Rectal smooth muscle tissue (tissue), 1 donor: ENCODE data around the gene CSDE1.
A peak's percentile ranks its signal among the peaks of the same experiment; 100 is the strongest.
"Not testable (repeated sequence)": the region's sequence is repeated elsewhere in the genome, so short reads cannot be mapped to it uniquely, and the experiment has no call there.

Experiments
- H3K27ac ChIP-seq: one replicate; pipeline ENCODE4 v1.7.0; 2013; ENCODE audit warnings: low read depth, low read length, inconsistent platforms
- H3K27me3 ChIP-seq: one replicate; pipeline ENCODE4 v1.7.0; 2013; ENCODE audit warnings: low read length; ENCODE audit not compliant: control insufficient read depth, insufficient read depth
- H3K36me3 ChIP-seq: one replicate; pipeline ENCODE4 v1.7.0; 2013; ENCODE audit warnings: low read length; ENCODE audit not compliant: control insufficient read depth, insufficient read depth
- H3K4me1 ChIP-seq: one replicate; pipeline ENCODE4 v1.7.0; 2013; ENCODE audit warnings: low read length; ENCODE audit not compliant: control insufficient read depth, insufficient read depth
- H3K4me3 ChIP-seq: one replicate; pipeline ENCODE4 v1.7.0; 2013; ENCODE audit warnings: low read length
- H3K9ac ChIP-seq: one replicate; pipeline ENCODE4 v1.7.0; 2013; ENCODE audit warnings: low read length

Gene CSDE1

DNA sequence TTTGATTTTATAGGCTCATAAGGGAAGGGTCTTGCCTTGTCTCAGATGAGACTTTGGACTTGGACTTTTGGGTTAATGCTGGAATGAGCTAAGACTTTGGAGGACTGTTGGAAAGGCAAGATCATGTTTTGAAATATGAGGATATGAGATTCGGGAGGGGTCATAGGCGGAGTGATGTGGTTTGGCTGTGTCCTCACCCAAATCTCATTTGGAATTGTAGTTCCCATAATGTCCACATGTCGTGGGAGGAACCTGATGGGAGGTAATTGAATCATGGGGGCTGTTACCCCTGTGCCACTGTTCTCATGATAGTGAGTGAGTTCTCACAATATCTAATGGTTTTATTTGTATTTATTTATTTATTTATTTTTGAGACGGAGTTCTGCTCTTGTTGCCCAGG lies 6.9 kb upstream of the CSDE1 start:
- peaks cover 4% of the 10 kb centered on the region for H3K36me3 ChIP-seq
- no peak overlapping the region for H3K9ac ChIP-seq
- no peaks in the 10 kb centered on the region for H3K4me1 ChIP-seq
- H3K27ac ChIP-seq, result no peak overlapping the region
- H3K27me3 ChIP-seq, result no peaks in the 10 kb centered on the region
- no peak overlapping the region for H3K4me3 ChIP-seq

DNA sequence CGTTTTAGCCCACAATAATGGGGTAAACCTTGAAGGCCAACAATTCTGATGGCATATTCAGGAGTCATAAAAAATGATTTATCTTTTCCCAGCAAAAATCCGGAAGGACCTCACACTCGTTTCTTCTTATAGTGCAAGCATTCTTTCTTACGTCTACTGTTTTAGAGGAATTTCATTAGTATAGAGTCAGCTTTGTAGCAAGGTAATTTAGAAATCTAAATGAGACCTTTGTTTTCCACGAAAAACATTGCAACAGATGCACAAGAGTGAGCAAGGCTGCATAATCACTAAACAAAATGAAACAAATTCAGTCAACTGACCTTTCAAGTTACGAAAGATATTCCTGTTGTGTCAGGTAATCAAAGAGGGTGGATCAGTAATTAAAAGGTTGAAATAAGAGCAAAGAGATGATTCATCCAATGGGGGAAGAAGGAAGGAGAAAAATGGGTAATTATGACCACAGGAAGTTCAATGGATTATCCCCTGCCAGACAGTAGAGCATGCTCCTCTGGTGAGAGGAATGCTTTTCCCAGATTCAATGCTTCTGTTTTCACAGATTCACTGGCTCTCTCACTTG lies 560 bp upstream of the CSDE1 start:
- Histone ChIP-seq H3K9ac (no peak overlapping the region), H3K36me3 (peaks cover 2% of the 10 kb centered on the region), H3K27me3 (no peaks in the 10 kb centered on the region), H3K27ac (peak overlapping the region; percentile 100), H3K4me1 (peaks cover 13% of the 10 kb centered on the region), H3K4me3 (peak overlapping the region; percentile 100)

DNA sequence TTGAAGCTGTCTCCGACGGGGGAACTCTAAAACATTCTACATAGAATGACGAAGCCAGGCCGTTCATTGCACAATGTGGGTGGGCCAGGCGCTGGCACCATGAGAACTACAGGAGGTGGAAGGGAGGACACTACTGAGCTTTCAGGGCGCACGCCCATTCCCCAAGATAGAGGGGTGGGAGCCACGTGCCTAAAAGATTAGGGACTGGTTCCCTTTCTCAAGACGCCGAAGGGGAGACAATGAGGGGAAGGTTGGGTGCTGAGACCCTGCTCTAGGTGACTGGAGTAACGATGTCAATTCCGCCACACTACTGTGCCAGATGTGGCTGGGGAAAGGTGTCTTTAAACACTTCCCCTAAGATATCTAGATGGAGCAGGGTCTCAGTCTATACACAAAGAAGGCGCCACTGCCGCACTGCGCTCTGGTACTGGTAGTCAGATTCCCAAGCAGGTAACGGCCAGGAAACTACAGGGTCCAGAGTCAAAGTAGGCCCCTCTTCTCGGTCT lies 782 bp downstream of the CSDE1 start:
- H3K9ac ChIP-seq, result peak overlapping the region; percentile 17
- peak overlapping the region; percentile 100 for H3K4me3 ChIP-seq
- H3K27ac ChIP-seq, result peak overlapping the region; percentile 100
- H3K27me3 ChIP-seq, result no peaks in the 10 kb centered on the region
- peaks cover 2% of the 10 kb centered on the region for H3K36me3 ChIP-seq
- H3K4me1 ChIP-seq, result peaks cover 17% of the 10 kb centered on the region

DNA sequence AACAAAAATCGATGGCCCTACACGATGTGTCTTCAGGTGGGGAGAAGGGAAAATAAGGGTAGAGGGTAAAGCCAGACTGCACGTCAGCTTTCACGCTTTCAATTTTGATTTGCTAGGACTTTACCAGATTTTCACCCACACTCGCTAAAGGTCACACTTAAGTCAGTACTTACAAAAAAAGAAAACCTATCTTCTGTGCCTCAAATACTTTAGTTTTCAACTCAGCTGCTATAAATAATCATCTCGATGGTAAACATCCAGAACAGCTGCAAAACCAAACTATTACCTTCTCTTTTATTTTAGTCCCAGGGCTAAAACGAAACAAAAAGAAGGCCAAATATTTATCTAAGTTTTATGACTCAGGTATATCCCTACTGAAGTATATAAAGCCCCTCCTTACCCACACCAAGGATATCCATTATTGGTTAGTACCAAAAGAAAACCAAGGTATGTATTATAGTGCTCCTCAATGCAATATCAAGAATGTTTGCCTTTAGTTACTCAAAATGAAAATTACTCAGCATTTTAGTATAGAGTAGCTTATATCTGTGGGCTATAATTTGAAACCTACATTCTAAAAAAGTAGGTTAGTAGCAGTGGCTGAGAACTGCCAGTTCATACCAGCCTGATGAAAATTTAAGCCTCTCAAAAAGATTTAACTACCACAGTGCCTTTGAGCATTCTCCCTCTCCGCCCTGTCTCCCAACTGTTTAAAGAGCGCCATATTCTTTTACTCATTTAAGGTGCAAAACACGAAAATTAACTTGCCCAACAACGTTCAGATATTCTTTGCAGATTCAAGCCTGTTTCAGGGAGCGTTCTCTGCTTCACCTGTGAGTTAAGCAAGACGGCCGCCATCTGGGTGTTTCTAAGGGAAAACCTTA lies 1.5 kb downstream of the CSDE1 start:
- Histone ChIP-seq H3K27me3 (no peaks in the 10 kb centered on the region), H3K4me3 (peak overlapping the region; percentile 100), H3K9ac (no peak overlapping the region), H3K27ac (no peak overlapping the region), H3K36me3 (peaks cover 2% of the 10 kb centered on the region), H3K4me1 (peaks cover 17% of the 10 kb centered on the region)

DNA sequence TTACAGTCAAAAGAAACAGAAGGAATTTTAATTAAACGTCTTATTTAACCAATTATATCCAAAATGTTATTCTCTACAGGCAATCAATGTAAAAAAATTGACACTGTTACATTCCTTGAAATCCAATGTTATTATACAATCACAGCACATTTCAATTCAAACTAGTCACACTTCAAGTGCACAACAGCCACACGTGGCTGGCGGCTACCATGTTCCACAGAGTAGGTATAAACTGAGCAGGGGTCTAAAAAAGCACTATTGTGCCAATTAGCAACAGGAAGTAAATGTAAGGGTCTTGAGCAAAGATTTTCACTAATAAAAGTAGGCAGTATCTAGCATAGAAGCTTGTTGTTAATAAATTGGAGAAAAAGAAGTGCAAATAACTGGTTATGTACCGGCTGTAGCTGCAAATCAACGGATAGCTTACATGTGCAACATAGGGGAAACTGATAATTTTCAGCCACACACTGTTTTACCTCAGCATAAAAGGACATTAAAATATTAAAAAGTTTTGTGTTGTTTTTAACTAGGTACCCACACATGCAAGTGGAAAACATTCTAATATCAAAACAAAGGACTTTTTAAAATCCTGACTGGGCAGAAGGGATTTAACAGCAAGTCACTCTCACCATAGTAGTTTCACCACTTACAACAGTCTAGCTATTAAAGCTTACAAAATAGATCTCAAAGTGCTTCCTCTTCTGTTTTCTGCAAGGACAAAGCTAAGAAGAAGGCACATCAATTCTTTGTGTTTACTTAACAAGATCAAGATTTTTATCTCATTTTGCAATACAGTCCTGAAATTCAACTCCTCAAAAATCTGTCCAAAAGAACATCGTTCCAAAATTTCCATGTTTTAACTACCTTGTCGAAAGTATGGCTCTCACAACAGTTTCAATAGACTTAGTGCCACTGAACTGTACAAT lies 2.5 kb downstream of the CSDE1 start:
- H3K27ac ChIP-seq, result no peak overlapping the region
- H3K36me3 ChIP-seq, result peaks cover 2% of the 10 kb centered on the region
- no peak overlapping the region for H3K9ac ChIP-seq
- no peaks in the 10 kb centered on the region for H3K27me3 ChIP-seq
- H3K4me1 ChIP-seq, result peaks cover 17% of the 10 kb centered on the region
- peak overlapping the region; percentile 100 for H3K4me3 ChIP-seq

DNA sequence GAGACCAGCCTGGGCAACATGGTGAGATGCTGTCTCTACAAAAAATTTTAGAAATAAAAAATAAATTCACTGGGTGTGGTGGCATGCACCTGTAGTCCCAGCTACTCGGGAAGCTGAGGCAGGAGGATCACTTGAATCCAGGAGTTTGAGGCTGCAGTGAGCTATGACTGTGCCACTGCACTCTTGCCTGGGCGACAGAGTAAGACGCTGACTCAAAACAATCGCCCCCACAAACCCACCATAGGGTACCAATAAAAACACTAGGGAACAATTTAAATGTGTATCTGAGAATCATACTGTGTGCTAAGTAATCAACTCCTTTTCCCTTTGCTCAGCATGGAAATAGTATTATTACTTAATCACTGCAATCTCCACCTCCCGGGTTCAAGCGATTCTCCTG lies 4.1 kb downstream of the CSDE1 start:
- H3K4me1 ChIP-seq, result peaks cover 17% of the 10 kb centered on the region
- H3K4me3 ChIP-seq, H3K27me3 ChIP-seq, H3K27ac ChIP-seq, H3K9ac ChIP-seq: not testable (repeated sequence)
- peaks cover 11% of the 10 kb centered on the region for H3K36me3 ChIP-seq

DNA sequence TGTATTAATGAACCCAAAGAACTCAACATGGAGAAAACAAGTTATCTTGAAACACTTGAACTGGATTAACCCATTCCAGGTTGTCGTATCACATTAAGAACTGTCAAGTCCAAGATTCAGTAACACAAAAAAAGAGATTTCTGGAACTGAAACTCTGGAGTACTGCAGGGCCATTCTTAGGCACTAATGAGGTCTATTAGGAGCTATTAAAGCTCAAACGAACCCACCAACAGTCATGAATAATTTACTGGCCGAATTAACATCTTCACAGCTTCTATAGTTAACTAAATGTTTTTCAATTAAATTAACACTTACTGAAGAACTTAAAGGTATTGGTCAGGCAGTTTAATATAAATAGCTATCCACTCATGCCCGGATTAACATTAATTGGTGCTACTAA lies 4.6 kb downstream of the CSDE1 start:
- Histone ChIP-seq H3K4me3 (no peak overlapping the region), H3K9ac (no peak overlapping the region), H3K36me3 (peaks cover 13% of the 10 kb centered on the region), H3K27me3 (no peaks in the 10 kb centered on the region), H3K27ac (no peak overlapping the region), H3K4me1 (peaks cover 17% of the 10 kb centered on the region)

DNA sequence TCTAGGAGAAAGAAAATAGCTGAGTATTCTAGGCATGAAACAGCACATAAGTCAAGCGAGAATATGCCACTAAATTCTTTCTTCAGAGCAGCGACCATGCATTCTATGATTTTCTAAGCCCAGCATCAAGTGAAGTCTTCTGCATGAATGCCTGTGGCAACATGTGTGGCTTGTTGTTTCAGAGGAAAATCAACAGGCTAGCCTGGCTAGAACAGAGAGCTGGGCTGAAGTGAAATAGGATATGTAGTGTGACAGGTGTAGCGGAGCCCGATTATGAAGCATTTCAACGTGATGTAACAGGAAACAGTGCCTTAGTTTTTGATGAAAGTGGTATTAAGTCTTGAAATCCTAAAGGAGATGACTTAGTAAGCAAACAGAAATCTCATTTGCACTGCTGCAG lies 7.0 kb downstream of the CSDE1 start:
- Histone ChIP-seq H3K27ac (no peak overlapping the region), H3K4me3 (no peak overlapping the region)

DNA sequence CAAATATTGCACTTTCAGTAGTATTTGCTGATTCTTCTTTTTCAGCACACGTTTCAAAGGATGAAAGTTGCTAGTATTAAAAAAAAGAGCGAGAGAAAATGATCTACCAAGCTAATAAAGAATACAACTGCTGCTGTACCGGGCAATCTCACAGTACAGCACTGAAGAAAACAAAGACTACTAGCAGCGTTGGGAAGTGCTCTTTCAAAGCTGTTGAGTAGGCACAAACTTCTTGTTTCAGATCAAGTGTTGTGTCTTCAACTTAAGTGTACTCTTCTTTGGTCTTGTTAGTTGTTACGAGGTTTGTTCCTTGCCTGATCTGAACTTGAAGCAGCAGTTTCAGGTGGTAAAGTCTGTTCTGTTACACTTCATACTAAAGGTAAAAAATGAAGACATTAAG lies 7.9 kb downstream of the CSDE1 start:
- H3K4me3 ChIP-seq, result no peak overlapping the region
- peaks cover 5% of the 10 kb centered on the region for H3K4me1 ChIP-seq
- peaks cover 11% of the 10 kb centered on the region for H3K36me3 ChIP-seq
- H3K27ac ChIP-seq, result no peak overlapping the region
- H3K27me3 ChIP-seq, result no peaks in the 10 kb centered on the region
- H3K9ac ChIP-seq, result no peak overlapping the region

More for the DNA sequence above, 7.0 kb downstream of the CSDE1 start:
- Histone ChIP-seq H3K9ac (no peak overlapping the region), H3K4me1 (peaks cover 7% of the 10 kb centered on the region), H3K36me3 (peaks cover 11% of the 10 kb centered on the region), H3K27me3 (no peaks in the 10 kb centered on the region)

DNA sequence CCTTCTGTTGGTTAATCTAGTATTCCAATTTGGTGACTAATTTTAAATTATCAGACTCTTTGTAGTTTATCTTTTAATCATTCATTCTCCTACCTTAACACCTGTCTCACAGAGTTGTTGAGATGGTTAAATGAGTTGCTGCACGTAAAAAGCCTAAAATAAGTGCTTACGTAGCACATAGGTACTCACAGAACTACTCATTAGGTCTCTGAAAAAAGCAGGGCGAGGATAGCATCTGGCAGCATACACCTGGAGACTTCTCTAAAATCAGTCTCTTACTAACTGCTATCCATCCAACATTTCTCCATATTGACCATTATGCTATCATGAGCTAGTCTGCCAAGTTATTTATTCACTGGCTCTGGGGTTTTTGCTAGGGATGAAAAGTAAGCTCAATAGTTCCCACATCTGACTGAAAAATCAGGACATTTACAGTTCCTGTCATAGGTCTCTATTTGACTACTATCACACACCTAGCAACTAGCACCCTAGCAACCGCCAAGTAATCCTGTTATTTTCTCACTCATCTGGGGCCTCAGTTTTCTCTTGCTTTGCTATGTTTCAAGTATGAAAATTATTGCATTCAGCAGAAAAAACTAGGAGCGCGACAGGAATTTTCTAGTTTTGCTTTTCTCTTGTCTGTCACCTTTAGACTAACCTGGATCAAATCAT lies 11.2 kb downstream of the CSDE1 start:
- no peak overlapping the region for H3K4me3 ChIP-seq
- H3K27me3 ChIP-seq, result no peaks in the 10 kb centered on the region
- H3K4me1 ChIP-seq, result peaks cover 2% of the 10 kb centered on the region
- H3K36me3 ChIP-seq, result peaks cover 11% of the 10 kb centered on the region
- no peak overlapping the region for H3K9ac ChIP-seq
- no peak overlapping the region for H3K27ac ChIP-seq

DNA sequence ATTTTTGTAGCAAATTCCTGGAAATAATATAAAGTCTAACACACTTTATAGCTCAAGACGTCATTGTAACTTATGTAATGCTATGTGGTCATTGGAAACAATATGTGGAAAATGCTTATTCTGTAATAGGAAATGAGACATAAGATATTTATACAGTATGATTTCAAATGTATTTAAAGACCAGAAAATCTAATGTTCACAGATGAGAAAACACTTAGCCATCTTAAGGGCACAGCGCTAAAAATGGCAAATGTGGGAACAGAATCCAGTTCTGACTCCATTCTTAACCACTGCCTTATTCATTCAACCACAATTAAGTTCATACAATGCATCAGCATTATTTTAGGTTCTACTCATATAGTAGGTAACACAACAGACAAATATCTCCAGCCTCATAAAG lies 12.5 kb downstream of the CSDE1 start:
- H3K4me1 ChIP-seq, result peaks cover 2% of the 10 kb centered on the region
- H3K27ac ChIP-seq, result no peak overlapping the region
- peaks cover 11% of the 10 kb centered on the region for H3K36me3 ChIP-seq
- no peak overlapping the region for H3K9ac ChIP-seq
- no peaks in the 10 kb centered on the region for H3K27me3 ChIP-seq
- no peak overlapping the region for H3K4me3 ChIP-seq
